COLO829 (cell line): ENCODE results near the gene HTR6.
"Not testable (repeated sequence)": the region's sequence is repeated elsewhere in the genome, so short reads cannot be mapped to it uniquely, and the experiment has no call there.

Source experiments
- DNase-seq: peaks from one replicate; pipeline ENCODE4 v3.0.0; 2012; ENCODE audit warnings: low spot score

HTR6 gene

GRCh38 chr1:19639228-19639627 lies 25.4 kb upstream of the HTR6 start:
- not testable (repeated sequence) for DNase-seq

- DNase-seq = no peak
Measured at GRCh38 chr1:19639999-19640362, 24.7 kb upstream of the HTR6 start.

DNA sequence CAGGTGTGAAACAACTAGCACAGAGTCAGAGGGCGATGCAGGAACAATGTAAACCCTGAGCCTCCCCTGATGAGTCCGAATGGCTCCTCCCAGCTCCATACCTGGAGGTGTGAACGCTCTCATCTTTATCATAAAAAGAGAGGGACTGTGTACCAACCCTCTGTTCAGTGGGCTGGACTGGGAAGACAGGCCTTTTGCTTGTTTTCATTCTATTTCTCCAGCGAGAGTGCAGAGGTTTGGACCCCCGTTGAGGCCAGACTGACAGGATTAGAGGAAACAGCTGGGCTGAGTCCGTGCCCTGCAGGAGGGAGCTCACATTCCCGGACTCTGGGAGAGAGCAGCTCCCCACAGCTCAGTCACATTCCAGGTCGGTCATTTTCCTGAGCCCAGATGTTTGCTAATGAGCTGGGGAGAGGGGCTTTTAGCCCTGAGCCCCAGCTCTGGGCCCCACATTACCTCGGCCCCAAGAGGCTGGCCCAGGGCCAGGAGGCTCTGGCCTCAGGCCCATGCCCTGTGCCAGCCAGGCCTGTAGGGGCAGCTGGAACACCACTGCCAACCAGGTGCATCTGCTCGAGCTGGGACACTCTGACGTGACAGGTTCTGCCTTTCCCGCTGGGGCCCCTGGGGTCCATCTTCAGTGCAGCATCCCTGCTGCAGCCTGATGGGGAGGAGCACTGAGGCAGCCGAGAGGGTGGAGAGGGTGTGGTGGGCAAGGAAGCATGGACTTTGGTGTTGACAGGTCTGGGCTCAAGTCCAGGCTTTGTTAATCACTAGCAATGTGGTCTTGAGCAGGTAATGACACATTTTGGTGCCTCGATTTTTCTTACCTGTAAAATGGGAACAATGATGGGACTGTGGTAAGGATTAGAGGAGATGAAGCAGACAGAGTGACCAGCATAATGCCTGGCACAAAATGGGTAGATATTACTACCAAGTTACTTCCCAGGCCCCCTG lies 24.0 kb upstream of the HTR6 start:
- DNase-seq = no peak

DNA sequence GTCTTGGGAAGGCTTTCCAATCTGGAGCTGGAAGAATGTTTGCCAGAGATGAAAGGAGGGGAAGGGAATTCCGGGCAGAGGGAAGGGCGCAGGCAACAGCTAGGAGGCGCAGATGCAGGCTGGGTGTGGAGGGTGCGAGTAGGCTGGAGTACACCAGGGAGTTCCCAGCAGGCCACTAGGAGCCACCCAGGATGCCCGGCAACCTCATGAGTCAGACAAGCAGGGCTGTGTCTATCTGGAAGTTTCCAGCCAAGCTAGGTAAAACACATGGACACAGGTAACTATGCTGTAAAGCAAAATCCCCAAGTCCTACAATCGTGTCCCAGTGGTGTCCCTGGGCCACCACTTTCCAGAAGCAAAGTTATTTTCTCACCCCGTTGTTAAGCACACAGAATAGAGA lies 21.6 kb upstream of the HTR6 start:
- no peak for DNase-seq

- no peak for DNase-seq
Measured at GRCh38 chr1:19643602-19644394, 20.9 kb upstream of the HTR6 start, which contains the start of gene NBL1. Gene NBL1 (plus strand): TSS chr1:19644311. CDS start chr1:19655031, 10,720 bp downstream.

DNA sequence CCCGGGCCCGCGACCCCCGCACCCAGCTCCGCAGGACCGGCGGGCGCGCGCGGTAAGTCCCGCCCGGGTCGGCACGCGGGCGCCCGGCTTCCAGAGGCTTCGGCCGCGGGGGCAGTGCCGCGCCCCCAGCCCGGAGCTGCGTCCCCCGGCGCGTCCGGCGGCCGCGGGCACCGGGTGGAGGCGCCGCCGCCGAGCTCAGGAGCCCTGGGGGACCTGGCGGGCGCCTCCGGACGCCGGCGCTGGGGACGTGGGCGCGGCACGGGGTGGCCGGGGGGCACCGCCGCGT lies 20.3 kb upstream of the HTR6 start:
- DNase-seq = no peak

GRCh38 chr1:19644681-19645410 lies 19.8 kb upstream of the HTR6 start:
- no peak for DNase-seq

- no peak for DNase-seq
Measured at GRCh38 chr1:19645411-19646251, 19.0 kb upstream of the HTR6 start.

- DNase-seq = no peak
Measured at GRCh38 chr1:19646377-19647319, 18.0 kb upstream of the HTR6 start.

DNA sequence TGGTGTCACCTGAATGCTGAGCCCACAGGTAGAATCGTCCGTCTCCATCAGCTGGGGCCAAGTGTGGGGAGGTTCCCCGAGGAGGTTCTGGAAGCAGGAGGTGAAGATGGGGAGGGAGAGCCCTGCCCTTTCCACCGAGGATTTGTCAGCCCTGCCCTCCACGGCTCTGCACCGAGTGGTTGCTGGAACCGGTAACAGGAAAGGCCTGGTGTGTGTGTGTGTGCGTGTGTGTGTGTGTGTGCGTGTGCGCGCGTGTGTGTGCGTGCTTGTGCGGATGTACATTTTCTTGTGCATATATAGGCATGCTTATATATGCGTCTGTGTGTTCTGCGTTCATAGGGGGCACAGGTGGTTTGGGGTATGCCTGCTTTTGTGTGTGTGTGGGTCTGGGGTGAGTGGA lies 17.0 kb upstream of the HTR6 start:
- DNase-seq = no peak

DNA sequence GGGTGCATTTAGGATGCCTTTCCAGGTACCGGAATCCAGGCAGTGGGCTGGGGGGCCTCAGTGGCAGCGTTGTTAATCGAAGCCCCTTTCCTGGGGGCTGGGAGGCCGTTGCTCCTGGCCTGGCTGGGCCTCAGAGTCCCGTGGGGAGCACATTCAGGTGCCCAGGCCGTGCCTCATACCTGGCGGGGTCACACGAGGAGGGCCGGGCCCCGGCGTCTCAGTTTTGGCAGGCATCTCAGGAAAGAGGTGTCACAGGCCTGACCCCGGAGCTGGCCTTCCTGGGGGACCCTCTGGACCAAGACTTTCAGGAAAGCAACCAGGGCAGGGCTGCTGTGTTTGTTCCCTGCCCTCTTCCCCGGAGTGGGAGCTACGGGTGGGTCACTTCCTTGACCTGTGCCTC lies 16.4 kb upstream of the HTR6 start:
- no peak for DNase-seq

- no peak for DNase-seq
Measured at GRCh38 chr1:19648689-19649088, 16.0 kb upstream of the HTR6 start.

DNA sequence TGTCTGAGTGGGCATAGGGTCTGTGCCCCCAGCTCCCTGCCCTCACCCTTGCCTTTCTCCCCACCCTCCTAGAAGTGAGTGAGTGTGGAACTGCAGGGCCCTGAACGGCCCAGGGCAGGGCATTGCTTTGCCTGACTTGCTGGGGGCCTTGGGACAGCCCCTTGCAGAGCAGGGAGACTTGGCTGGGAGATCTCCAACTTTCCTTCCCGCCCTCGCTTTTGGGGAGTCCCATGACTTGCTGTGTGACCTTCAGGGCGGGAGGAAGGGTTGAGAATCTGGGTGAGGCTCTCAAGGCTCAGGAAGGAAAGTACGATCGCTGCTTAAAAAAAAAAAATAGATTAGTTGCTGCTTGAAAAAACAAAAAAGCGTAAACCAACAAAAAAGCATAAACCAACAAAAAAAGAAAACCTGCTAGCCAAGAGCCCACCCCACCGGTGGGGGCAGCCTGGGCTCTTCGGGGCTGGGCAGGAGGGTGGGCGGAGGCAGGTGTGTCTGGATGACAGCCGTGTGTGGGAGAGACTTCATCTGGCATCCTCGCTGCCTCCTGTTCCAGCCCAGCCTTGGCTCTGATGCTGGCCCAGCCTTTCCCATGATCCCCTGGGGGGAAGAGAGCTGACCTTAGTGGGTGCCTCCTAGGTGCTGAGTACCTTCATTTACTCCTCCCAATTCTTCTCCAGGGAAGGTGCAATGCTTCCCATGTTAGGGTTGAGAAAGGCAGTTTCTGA lies 14.1 kb upstream of the HTR6 start:
- no peak for DNase-seq

DNA sequence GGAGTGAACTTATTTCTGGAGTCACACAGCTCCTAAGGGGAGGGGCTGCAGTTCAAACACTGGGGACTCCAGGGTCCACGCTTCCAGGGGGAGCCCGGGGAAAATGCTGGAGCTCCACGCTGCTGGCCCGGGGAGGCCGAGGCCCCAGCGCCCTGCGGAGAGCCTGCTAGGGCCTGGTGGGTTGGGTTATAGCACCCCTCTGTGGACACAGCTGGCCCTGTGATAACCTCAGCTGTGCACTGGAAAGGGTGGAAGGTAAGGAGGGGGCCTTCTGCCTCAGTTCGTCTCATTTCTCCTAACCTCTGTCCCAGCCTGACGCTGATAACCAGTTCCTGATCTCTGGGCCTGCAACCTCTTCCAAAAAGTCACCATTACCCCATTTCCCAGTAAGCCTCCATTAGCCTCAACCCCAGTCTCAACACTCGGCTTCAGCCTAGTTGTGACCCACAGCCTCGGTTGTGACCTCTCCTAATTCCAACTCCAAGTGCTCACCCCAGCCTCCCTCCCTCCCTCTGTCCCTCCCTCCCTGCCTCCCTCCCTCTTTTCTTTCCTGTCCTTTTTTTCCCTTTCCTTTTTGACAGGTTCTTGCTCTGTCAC lies 13.4 kb upstream of the HTR6 start:
- no peak for DNase-seq

DNA sequence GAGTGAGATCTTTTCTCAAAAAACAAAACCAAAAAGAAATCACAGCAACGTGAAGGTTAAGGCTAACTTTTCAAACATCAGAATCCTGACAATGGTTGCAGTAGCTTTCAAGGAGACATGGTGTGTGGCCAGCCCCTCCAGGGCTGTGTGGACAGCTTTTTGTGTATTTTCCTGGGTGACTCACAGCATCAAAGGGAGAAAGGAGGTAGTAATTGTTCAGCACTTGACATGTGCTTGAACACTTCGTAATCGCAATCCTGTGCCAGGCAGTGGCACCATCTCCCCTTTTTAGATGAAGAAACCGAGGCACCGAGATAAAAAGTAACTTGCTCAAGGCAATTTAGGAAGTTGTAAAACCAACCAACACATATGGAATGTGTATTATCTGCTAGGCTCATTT lies 10.3 kb upstream of the HTR6 start:
- no peak for DNase-seq

GRCh38 chr1:19654886-19655717 lies 9.6 kb upstream of the HTR6 start:
- no peak for DNase-seq

DNA sequence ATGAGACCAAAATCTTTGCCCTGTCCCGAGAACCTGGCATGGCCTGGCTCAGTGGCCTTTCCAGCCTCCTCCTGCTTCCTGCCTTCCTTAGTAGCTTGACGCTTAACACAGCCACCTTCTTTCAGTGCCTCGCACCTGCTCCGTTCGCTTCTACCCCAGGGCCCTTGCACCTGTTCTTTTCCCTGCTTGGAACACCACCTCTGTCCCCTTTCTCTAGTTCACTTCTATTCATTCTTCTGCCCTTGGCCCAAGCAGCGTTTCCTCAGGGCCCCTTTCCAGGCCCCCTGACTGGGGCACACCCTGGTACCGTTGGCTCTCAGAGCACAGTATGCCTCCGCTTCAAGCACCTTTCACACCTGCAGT lies 9.0 kb upstream of the HTR6 start:
- no peak for DNase-seq

DNA sequence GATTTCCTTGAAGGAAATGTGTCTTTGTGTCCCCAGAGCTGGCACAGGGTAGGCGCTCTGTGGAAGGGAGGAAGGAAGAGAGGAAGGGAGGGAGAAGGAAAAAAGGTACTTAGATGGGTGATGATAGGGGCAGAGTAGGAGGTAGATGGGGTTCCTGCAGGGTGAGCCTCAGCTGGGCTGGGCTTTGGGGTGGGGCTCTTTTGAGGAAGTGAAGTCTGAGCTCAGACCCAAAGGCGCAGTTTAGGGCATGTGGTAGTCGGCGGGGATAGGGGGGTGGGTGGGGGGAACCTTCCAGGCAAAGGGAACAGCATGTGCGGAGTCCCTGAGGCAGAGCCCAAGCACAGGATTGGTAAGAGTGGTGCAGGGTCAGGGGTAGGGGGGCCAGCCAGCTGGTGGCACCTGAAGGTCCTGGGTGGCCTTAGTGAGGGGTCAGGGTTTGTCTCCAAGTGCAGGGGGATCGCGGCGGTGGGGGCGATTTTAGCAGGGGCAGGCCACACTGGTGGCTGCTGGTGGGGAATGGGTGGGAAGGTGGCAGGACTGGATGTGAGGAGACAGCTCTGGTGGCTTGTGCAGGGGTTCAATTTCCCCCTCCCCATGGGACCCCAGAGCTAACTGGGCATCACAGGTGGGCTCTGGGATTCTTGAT lies 8.4 kb upstream of the HTR6 start:
- DNase-seq = no peak
